GM18526 (cell line): ENCODE data around the gene GUCY1A2.

Experiments
- POLR2A ChIP-seq: IDR thresholded peaks from 3 replicates; pipeline ENCODE4 v1.6.1; 2011; ENCODE audit not compliant: insufficient read length; ENCODE audit errors: extremely low read depth

Gene GUCY1A2

DNA sequence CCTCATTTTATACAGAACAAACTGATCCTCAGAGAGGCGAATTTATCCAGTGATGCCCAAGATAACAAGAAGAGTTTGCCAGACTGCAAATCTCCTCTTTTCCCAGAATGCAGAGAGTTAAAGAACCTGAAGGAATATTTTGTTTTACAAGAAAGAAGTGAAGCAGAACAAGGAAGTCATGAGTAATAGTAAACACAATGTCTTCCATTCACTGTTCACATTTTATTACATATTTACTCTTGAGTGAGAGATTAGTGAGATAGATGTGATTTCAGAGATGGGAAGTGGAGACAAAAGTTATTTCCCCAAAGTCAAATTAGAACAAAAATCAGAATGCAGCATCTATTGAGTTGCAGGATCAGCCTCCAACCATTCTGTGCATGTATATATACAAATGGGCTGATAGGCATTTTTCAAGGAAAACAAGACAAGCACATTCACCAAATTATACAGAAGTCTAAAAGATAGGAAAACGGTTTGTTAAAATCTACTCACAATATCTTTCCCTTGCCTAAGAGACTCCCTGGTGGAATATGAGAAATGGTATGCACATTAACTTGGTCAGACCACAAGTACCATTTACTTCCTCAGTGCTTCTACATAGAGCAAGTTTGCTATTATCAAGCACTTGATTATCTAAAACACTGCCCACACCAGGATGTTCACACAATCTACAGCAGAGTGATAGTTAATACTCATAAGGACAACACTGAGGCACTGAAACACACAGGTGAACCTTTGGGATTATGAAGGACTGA lies 12.0 kb downstream of the GUCY1A2 start:
- no peak for TF ChIP-seq POLR2A

DNA sequence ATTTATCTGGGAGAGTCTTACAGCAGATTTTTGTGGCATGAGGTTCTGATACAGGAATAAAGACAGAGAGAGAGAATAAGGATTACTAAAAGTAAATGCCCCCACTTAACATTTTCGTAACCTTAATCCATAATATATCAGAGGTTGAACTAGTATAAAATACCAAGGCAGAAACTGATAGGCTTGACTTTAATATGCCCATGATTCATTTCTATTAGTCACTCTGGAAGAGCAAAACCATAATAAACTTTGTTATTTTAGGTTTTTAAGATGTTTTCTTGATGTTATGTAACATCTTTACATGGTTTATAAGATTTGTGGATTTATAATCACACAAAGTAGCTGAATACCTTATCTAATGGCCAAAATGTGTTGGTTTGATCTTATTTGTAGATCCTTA lies 19.1 kb downstream of the GUCY1A2 start:
- TF ChIP-seq POLR2A, result no peak

DNA sequence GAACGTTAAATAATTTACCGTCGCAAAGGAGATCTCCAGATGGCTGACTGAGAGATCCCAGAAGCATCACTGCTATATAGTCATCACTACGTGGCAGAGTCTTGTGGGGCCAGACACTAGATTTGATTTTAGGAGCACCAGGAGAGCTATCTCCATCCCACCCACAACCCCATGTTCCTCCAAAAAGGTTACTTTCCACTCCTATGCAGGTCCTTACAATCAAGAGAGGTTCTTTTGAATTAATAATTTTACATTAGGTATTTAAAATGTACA lies 19.4 kb downstream of the GUCY1A2 start:
- no peak for TF ChIP-seq POLR2A

DNA sequence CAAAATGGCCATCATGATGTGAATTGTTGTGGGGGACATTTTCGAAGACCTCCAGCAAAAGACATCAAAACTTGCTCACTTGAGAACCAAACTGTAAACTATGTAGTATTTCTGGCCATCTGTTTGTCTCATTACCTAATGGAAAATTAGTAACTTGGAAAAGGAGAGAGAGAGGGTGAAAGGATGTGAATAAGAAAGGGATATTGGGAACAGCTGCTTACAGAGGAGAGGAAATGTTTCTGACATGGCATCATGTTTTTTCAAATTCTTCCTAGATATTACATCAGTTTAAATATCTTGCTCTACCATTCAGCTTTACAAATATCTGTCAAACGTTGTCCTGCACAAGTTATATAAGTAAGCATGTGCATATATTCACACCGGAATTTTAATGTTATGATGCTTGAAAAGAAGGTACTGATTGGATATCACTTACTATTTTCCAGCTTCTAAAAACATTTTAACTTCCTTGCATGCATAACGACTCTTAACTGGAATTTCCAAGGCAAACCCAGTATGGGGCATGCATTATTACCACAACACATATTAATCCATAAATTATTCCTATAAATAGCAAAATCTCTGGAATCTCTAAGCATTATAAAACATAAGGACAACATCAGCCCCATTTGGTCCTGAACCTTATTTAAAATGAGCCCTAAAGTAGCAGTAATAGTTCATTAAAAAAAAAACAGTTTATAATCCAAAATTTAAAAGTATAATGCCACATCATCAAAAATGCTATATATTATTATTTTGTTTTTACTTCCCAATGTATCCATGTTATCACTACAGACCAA lies 20.0 kb downstream of the GUCY1A2 start:
- no peak for TF ChIP-seq POLR2A

DNA sequence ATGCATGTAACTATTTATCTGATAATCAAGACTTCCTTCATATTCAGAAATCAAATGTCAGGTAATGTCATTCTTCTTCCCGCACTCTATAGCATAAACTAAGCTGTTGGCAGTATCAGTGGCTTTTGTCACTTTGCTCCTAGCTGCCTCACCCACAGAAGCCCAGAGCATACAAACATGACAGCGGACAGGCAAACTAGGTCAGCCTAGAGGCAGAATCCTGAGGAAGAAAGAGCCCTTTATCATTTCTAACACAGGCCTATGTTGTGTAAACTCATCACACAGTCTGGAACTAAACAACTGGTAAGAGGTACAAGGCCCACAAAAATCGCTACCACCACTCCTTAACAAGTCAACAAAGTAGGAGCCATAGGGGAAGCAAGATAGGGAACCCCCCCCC lies 21.0 kb downstream of the GUCY1A2 start:
- no peak for TF ChIP-seq POLR2A

DNA sequence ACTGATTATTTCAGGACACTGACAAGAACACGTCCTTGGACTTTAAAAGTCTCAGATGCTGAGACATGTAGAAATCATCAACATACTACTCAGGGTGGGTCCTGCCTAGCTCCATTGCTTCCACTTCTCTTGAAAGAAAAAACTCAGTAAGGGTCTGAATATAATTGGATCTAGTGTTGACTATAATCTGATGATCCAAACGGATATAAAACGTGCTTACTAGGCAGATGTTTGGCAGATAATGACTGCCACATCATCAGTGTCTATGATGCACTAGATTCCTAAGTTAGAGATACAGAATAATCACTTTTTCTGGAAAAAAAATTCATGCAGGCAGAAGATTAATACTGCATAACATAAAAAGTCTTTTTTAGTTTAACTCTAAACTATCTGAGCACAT lies 21.6 kb downstream of the GUCY1A2 start:
- no peak for TF ChIP-seq POLR2A

DNA sequence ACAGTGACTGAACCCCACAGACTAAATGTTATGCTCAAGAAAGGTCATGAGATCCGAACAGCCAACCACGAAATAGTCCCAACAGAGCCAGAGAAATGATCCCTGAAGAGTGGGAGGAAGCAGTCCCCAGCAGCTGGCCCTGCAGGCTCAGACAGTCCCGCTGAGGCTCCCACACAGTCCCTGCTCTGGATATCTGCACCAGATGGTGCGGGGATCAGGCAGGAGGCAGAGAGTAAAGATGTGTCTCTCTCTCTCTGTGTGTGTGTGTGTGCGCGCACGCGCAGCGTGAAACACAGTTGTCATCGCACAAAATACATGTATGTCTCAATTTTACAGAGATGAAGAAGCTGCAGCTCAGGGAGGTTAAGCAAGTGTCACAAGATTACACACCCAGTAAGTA lies 27.9 kb downstream of the GUCY1A2 start:
- no peak for TF ChIP-seq POLR2A

DNA sequence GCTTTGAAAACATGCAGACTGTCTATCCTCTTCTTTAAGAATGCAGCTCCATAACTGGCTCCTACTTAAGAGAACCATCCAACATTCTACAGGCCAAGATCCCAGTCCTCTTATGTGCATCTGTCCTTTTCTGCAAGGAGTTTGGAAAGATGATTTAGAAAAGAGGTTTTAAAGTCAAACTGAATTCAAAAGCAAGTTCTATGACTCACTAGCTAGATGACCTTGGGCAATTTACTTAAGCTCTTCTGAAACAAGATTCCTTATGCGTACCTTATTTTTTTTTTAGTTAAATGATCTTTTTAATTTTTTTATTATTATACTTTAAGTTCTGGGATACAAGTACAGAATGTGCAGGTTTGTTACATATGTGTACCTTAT lies 29.2 kb downstream of the GUCY1A2 start:
- no peak for TF ChIP-seq POLR2A

DNA sequence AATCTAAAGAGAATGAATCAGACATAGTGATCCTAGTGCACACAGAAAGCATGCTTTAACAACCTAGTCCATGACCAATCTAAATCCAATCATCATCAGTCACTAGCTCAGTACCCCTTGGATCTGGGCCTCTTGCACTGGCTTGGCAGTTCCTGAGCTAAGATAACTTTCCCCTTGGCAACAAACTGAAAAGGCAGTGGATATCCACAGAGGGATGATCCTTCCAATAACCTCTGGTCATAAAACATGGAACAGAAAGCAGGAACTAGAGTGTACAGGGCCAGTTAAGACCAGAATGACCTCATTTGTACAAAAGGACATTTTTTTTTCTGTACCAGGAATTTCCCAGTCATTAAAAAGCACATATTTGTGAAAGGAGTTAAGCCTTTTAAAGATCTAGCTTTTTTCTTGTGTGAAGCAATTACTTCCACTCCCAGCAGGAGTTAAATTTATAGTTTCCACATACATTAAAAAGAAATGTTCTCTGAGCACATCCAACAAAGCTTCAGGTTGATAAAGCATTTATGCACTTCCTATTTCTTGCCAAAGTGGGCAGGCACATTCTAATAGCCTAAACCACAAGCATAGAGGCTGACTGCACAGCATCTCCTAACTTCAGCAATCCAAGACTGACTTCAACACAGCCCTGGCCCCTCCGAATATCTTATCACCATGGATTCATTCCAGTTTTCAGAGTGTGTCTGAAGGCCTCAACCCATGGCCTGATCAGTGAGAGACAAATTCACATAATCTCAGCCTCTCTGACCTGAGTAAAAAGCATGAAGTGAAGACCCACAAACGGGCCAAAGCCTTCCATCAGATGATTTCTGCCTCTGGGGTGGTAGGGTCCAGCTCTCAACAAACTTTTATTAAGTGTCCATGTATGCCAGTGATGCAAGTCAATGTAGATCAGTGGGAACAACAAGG lies 29.9 kb downstream of the GUCY1A2 start:
- TF ChIP-seq POLR2A, result no peak

DNA sequence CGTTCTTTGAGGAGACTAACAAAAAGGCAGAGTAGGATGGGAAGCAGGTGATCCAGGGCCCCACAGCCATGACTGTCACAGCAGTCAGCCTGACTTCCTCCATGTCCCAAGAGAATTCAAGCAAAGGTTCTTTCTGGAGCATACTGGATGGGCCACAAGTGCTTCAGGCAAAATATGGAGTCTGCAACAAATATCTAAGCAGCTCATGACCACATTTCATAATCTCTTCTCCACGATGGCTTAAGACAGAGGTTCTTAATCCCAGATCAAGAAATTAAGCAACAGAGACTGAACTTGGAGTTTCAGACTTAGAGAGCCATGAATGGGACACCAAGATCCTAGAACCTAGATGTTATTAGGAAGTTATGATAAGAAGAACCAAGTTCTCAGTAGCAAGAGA lies 31.6 kb downstream of the GUCY1A2 start:
- no peak for TF ChIP-seq POLR2A

DNA sequence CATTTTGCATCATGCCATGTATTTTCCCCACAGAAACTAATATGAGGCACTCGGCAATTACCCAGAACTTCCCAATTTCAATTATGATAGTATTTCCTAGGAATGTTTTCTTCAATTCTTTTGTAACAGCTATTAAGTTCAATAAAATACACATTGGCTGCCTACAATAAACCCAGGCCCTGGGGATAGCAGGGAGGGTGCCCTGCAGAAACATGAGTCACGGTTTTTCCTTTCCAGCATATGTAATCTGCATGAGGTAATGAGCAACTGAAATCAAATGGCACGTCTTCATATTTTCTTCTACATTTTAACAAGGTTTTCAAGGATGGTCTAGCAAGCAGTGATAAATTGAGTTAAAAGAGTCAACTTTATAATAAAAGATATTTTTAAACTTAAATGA lies 32.0 kb downstream of the GUCY1A2 start:
- no peak for TF ChIP-seq POLR2A

DNA sequence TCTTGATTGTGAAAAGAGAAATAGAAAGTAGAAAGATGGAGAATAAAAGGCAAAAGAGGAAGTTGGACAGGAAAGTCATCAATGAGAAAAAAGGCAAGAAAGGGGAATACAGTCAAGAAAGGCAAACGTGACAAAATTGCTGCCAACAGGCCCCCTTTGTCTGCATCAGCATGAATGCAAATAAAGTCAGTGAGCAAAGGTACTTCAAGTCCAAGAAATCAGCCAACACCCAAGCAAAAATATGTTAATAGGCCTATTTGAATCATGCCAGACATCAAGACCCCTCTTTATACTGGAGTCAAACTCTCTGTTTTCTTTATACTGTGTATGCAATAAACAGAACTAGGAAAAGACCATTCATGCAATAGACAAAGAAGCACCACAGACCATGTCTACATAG lies 34.3 kb downstream of the GUCY1A2 start:
- TF ChIP-seq POLR2A, result no peak

DNA sequence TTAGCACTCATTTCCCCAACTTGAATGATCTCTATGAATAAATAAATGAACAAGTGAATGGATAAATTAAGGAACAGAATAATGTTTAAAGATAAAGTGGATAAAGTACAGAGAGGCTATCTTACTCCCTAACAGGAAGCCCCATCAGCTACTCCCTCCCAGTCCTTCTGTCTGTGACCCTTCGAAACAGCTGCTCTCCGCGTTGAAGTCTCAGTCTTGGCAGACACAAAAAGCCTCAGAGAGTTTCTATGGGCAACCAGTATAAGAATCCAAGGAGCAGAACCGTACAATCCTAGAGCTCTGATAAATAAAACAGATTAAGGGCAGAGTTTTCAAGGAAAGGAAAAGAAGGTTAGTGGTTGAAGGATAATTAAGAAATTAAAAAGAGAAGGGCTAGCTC lies 35.0 kb downstream of the GUCY1A2 start:
- TF ChIP-seq POLR2A, result no peak

DNA sequence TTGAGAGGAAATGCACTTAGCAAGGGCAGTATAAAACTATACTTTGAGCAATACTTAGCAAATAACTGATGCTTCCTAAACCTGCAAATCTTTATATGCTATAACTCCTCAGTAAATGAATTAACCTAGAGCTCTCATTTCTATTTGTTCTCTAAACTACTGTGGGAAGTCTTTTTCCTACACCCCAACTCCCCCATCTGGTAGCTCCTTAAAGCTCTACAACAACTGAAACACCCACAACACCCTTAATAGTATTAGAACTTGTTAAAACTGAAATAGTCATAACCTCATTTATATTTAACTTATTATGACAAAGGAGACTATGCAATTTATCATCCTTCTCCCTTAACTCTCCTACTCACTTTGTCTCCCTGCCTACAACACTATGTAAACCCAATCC lies 43.4 kb downstream of the GUCY1A2 start:
- no peak for TF ChIP-seq POLR2A

DNA sequence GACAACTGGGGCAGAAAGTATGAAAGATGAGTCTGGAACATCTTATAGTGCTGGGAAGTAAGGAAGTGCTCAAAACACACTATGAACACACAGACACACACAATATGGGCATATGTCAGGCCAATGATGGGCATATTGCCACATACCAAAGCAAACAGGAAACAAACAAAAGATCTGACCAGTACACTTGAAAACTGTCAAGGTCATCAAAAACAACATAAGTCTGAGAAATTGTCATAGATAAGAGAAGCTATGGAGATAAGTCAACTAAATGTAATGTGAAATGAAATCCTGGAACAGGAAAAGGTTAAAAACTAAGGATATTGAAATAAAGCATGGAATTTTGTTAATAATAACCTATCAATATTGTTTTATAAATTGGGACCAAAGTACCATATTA lies 46.4 kb downstream of the GUCY1A2 start:
- TF ChIP-seq POLR2A, result no peak
